ENCODE measurements around the gene DDX41.

DNA sequence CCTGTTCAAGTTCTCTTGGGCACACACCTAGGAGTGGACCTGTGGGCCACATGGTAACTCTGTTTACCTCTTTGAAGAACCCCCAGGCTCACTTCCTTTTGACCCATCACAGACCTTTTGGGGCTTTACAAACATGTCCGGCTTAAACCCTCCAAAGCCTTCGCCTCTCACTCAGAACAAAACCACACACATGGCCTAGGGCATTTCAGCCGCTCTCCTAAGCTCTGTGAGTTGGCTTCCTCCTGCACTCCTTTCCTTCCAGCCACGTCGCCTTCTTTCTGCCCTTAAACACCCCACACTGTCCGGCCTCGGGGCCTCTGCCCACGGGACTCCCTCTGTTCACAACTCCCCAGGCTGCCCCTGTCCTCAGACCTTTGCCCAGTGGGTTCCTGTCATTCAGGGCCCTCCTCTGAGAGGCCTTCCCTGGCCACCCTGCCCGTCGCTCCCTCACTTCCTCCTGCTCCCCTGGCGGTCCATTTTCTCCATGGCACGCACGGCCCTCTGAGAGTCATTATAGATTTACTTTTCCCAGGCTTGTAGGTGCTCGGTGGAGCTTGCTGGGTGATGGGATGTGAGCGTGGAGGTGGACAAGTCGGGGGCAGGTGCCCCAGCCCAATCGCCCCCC lies 9.1 kb downstream of the DDX41 start:
- TF ChIP-seq, protein P1, sequence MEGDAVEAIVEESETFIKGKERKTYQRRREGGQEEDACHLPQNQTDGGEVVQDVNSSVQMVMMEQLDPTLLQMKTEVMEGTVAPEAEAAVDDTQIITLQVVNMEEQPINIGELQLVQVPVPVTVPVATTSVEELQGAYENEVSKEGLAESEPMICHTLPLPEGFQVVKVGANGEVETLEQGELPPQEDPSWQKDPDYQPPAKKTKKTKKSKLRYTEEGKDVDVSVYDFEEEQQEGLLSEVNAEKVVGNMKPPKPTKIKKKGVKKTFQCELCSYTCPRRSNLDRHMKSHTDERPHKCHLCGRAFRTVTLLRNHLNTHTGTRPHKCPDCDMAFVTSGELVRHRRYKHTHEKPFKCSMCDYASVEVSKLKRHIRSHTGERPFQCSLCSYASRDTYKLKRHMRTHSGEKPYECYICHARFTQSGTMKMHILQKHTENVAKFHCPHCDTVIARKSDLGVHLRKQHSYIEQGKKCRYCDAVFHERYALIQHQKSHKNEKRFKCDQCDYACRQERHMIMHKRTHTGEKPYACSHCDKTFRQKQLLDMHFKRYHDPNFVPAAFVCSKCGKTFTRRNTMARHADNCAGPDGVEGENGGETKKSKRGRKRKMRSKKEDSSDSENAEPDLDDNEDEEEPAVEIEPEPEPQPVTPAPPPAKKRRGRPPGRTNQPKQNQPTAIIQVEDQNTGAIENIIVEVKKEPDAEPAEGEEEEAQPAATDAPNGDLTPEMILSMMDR (IDR thresholded peaks at IDR 0.05), result no peak
- TF ChIP-seq POLR2AphosphoS5 (IDR thresholded peaks at IDR 0.05), result no peak
- TF ChIP-seq POLR2A (IDR thresholded peaks at IDR 0.05), result no peak
